ENCODE measurements around the gene SORCS1. TPM values are rescaled to one million over a fixed set of nuclear protein-coding genes. Genes with fewer than 3 reads are reported as not detected.
A peak's percentile ranks its signal among the peaks of the same experiment; 100 is the strongest.

Gene SORCS1
- total RNA-seq, 4 donors from 2014 or later, result 0.40 to 5.1 (median 2.5) TPM

DNA sequence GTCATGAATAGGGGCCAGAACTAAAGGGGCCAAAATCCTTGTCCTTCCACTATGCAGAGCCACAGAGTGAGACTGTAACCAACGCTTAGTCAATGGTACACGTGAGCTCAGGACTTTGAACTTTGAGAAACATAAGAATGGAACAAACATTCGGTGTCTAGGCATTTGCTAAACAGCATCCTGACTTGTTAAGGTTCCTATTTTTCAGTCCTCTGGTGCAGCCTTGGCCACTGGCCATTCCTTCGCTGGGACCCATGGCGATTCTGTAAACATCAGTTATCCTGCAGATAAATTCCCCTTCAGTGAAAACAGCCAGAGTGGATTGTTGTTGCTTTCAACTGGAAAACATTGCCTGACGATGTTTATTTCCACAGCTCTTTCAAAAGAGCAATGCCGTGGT lies 266.8 kb downstream of the SORCS1 start:
- intact Hi-C loops (cut with DNase I; ENCODE audit: low total_unique reads) (no loop called here), in situ Hi-C loops (cut with MboI; ENCODE audit: low pct_ligation_motif_present in 1 of 4, low pct_unique_long_range_greater_than_20kb in 1 of 4, low sequenced_read_pairs in 3 of 4) (no loop called here)
- TF ChIP-seq EP300 (IDR thresholded peaks at IDR 0.05; ENCODE audit: low read depth) (no peak), POLR2A (IDR thresholded peaks at IDR 0.05) (no peak), POLR2AphosphoS5 (IDR thresholded peaks at IDR 0.05) (peak in 2 of 3 donors; percentile 24 to 60)
- TF ChIP-seq, protein P1, sequence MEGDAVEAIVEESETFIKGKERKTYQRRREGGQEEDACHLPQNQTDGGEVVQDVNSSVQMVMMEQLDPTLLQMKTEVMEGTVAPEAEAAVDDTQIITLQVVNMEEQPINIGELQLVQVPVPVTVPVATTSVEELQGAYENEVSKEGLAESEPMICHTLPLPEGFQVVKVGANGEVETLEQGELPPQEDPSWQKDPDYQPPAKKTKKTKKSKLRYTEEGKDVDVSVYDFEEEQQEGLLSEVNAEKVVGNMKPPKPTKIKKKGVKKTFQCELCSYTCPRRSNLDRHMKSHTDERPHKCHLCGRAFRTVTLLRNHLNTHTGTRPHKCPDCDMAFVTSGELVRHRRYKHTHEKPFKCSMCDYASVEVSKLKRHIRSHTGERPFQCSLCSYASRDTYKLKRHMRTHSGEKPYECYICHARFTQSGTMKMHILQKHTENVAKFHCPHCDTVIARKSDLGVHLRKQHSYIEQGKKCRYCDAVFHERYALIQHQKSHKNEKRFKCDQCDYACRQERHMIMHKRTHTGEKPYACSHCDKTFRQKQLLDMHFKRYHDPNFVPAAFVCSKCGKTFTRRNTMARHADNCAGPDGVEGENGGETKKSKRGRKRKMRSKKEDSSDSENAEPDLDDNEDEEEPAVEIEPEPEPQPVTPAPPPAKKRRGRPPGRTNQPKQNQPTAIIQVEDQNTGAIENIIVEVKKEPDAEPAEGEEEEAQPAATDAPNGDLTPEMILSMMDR (IDR thresholded peaks at IDR 0.05), result no peak
- H3K36me3 ChIP-seq, result no peaks in the 10 kb centered on the region
- H3K4me3 ChIP-seq, result no peak overlapping the region
- H3K27me3 ChIP-seq, result no peaks in the 10 kb centered on the region
- DNase-seq, result peak; percentile 41
- peak overlapping the region in 3 of 4 donors; percentile 32 to 63 (median 49) for H3K27ac ChIP-seq
- H3K9me3 ChIP-seq, result no peaks in the 10 kb centered on the region
- WGBS, 2 donors (ENCODE audit: low coverage in 1 of 2), result 36 to 44% methylated on average over 7 of the region's 7 CpGs
- H3K4me1 ChIP-seq, result peaks cover 0 to 21% (median 0%) of the 10 kb centered on the region in 4 donors

DNA sequence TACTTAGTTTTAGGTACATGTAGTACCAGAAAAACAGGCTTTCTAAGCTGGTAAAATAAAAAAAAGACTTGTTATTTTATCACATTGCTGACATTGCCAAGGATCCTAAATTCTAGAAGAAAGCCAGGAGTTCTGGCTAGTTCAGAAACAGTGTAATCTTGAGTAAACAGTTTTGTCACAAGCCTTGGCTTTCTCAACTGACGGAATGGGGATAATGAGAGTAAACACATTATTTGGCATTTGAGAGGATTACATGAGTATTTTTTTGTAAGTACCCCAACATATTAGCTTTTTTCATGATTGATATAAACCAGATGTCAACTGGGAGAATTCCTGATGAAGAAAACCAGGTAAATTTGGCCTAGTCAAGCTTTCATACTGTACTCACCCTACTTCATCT lies 269.8 kb downstream of the SORCS1 start:
- TF ChIP-seq POLR2AphosphoS5 (IDR thresholded peaks at IDR 0.05), result peak in 2 of 3 donors; percentile 45 to 66
- no peak for TF ChIP-seq POLR2A (IDR thresholded peaks at IDR 0.05)

DNA sequence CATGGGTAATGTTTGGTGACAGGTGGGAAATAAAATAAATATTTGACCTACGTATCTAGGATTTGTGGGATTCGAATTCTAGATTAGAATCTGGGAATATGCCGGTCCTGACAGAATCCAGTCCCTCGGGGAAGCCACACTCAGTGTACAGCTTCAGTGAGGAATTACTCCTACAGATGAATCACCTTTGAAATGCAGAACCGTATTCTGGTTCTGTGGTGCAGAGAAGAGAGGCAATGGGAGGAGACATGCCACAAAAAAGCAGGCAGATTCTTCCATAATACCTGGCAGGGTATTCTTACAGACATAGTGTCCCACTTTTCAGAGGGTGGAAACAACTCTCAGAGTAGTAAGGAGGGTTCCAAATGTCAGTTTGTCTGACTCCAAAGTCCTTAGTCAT lies 286.9 kb downstream of the SORCS1 start:
- H3K4me3 ChIP-seq, result no peak overlapping the region
- intact Hi-C loops (cut with DNase I; ENCODE audit: low total_unique reads) (no loop called here), in situ Hi-C loops (cut with MboI; ENCODE audit: low pct_ligation_motif_present in 1 of 4, low pct_unique_long_range_greater_than_20kb in 1 of 4, low sequenced_read_pairs in 3 of 4) (no loop called here)
- 86 to 95% methylated on average over 5 of the region's 5 CpGs for WGBS, 2 donors (ENCODE audit: low coverage in 1 of 2)
- TF ChIP-seq, protein P1 (IDR thresholded peaks at IDR 0.05), result no peak
- TF ChIP-seq POLR2AphosphoS5 (IDR thresholded peaks at IDR 0.05) (no peak), EP300 (IDR thresholded peaks at IDR 0.05; ENCODE audit: low read depth) (no peak), POLR2A (IDR thresholded peaks at IDR 0.05) (no peak)
- DNase-seq, result no peak
- H3K27ac ChIP-seq, result no peak overlapping the region
- no peaks in the 10 kb centered on the region for H3K4me1 ChIP-seq
- no peaks in the 10 kb centered on the region for H3K27me3 ChIP-seq
- no peaks in the 10 kb centered on the region for H3K36me3 ChIP-seq
- no peaks in the 10 kb centered on the region for H3K9me3 ChIP-seq

More for the DNA sequence above, 269.8 kb downstream of the SORCS1 start:
- no peak overlapping the region for H3K4me3 ChIP-seq
- intact Hi-C loops (cut with DNase I; ENCODE audit: low total_unique reads) (no loop called here), in situ Hi-C loops (cut with MboI; ENCODE audit: low pct_ligation_motif_present in 1 of 4, low pct_unique_long_range_greater_than_20kb in 1 of 4, low sequenced_read_pairs in 3 of 4) (no loop called here)
- peaks cover 0 to 21% (median 0%) of the 10 kb centered on the region in 4 donors for H3K4me1 ChIP-seq
- no peak for DNase-seq
- WGBS, 2 donors (ENCODE audit: low coverage in 1 of 2), result 14 to 57% methylated on average over 1 of the region's 1 CpG
- no peaks in the 10 kb centered on the region for H3K9me3 ChIP-seq
- no peaks in the 10 kb centered on the region for H3K27me3 ChIP-seq
- no peaks in the 10 kb centered on the region for H3K36me3 ChIP-seq
- H3K27ac ChIP-seq, result peak overlapping the region in 3 of 4 donors; percentile 25 to 74 (median 44)

DNA sequence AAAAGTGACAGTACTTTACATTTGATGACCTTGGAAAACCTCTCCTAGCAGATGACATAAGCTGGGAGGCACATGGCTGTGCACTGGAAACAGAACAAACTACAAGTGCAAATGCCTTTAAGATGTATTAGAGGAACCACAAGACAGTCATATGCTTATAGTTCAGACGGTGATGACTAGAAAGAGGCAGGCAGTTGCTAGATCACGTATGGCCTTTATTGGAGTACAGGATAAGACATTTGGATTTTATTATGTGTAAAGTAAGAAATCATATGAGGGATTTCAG lies 290.0 kb downstream of the SORCS1 start:
- H3K27me3 ChIP-seq, result no peaks in the 10 kb centered on the region
- H3K9me3 ChIP-seq, result no peaks in the 10 kb centered on the region
- no peak for TF ChIP-seq POLR2AphosphoS5 (IDR thresholded peaks at IDR 0.05)
- no peak for TF ChIP-seq EP300 (IDR thresholded peaks at IDR 0.05; ENCODE audit: low read depth)
- TF ChIP-seq, protein P1 (IDR thresholded peaks at IDR 0.05), result no peak
- TF ChIP-seq POLR2A (IDR thresholded peaks at IDR 0.05), result no peak
- intact Hi-C loops (cut with DNase I; ENCODE audit: low total_unique reads), result no loop called here
- DNase-seq, result no peak
- no peaks in the 10 kb centered on the region for H3K4me1 ChIP-seq
- no peak overlapping the region for H3K27ac ChIP-seq
- no peak overlapping the region for H3K4me3 ChIP-seq
- WGBS, 2 donors (ENCODE audit: low coverage in 1 of 2), result 73% methylated on average over 2 of the region's 2 CpGs
- in situ Hi-C loops (cut with MboI; ENCODE audit: low pct_ligation_motif_present in 1 of 4, low pct_unique_long_range_greater_than_20kb in 1 of 4, low sequenced_read_pairs in 3 of 4), result no loop called here
- H3K36me3 ChIP-seq, result no peaks in the 10 kb centered on the region
